IPS DF 4.7 (cell line): ENCODE results near the gene NUP50.

Experiments
- DNase-seq: peaks from one replicate; pipeline ENCODE4 v3.0.0-alpha.2; 2013; ENCODE audit warnings: low spot score; ENCODE audit errors: extremely low read depth

The NUP50 gene

GRCh38 chr22:45208993-45209838 lies 45.5 kb downstream of the NUP50 start:
- DNase-seq = no peak

DNA sequence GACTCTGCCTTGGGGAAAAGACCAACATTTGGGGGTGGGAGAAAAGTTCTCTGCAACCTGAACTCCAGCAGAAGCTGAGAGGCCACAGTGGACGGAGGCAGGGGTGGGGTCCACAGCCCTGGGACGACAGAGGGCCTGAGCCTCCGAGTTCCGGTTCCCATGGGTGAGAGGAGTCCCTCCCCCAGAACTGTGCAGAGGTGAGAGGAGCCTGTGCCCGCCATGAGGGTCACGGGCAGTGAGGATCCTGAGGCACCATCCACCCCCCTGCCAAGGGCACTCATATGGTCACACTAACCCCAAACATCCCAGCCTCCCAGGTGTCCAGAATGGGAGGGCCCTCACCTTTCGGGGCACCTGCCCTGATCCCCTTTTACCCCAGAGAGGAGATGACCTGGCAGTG lies 46.4 kb downstream of the NUP50 start:
- no peak for DNase-seq

DNA sequence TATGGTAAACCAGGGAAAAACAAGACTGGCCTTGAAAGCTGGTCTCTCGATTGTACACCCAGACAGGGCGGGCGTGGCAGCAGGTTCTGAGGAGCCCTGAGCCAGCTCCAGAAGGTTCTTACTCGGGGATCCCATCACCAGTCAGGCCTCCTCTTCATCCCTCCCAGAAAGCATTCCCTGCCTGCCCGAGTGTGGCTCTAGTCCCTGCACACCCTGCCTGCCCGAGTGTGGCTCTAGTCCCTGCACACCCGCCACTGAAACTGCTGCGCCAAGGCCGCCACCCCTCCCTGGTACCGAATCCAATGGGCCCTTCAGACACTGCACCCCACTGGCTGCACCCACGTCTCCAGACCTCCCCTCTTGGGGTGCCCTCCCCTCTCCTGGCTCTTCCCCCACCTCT lies 46.9 kb downstream of the NUP50 start:
- no peak for DNase-seq

DNA sequence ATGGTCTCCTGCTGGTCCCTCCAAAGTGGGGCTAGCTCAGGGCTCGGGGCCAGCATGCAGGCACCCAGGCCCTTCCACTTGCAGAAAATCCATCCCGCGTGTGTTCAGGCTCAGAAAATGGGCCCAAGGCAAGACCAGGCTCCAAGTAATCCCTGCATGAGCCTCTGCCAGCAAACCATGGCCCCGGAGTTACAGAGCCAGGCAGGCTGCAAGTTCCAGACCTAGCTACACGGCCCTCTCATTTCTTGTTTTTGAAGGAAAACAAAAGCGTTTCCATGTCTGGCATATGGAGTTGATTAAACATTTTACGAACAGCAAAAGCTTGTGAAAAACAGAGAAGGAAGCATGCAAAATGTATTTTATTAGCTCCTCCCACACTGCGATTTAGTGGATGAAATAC lies 47.3 kb downstream of the NUP50 start:
- no peak for DNase-seq

GRCh38 chr22:45211435-45211834 lies 47.7 kb downstream of the NUP50 start:
- DNase-seq = no peak

DNA sequence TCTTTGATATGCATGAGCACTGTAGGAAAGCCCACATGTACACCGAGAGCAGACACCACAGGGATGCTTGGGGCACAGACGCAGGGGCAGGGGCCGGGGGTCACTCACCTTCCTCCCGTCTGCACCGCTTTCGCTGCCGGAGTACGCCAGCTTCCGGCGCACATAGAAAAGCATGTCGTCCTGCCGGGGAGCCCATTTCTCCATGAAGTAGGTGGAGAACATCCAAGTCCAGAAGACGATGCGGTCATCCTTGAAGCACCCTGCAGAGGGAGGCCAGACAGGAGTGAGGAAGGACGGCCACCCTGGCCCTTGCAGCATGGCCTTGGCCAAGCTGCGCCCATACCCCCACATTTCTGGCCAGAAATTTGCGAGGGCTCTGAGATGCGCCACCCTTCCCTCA lies 48.1 kb downstream of the NUP50 start:
- no peak for DNase-seq

DNA sequence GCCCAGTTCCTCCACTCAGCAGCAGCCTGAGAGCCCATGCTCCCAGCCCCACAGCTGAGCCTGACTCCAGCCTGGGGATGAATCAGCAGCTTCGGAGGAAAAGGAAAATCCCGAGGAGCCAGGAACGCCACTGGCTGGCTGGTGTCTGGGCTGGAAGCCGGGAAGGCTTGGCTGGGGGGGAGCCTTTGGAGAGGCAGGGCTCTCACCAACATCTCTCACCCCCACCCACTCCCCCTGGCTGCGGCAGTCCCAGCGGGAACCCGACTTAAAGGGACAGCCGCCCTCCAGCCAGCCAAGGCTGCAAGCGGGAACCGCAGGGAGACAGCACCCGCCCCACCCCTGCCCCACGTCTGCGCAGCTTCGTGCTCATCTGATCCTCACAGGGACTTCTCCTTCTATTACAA lies 48.6 kb downstream of the NUP50 start:
- no peak for DNase-seq

DNA sequence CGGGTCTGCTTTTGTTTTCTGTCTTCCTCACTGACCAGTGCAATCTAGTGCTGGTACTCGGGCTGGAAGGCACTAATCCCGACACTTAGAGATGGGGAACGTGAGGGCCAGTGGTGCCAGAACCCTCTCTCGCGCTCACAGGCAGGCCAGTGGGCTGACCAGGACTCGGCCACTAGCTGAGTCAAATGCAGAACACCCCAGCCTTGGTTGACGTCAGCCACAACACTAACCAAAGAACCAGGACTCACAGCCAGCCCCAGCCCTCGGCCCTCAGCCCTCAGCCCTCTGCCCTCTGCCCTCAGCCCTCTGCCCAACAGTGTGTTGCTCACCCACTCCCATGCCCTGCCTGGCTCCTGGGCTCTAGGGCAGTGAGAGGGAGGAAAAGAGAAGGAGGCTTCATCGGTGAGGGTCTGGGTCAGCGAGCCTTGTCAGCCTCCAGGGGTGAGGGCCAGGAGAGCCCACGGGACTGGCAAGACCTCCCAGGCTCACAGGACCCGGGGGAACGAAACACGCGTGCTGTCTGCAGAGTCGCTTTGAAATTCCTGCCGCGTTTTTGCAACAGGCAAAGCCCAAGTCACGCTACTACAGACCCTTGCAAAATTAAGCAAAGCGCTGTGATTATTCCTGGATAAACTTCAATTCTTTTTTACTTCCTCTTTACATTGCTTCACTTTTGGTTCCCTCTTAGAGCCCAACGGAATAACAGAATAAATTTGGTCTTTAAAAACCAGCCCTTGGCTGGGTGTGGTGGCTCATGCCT lies 49.4 kb downstream of the NUP50 start:
- DNase-seq = no peak

DNA sequence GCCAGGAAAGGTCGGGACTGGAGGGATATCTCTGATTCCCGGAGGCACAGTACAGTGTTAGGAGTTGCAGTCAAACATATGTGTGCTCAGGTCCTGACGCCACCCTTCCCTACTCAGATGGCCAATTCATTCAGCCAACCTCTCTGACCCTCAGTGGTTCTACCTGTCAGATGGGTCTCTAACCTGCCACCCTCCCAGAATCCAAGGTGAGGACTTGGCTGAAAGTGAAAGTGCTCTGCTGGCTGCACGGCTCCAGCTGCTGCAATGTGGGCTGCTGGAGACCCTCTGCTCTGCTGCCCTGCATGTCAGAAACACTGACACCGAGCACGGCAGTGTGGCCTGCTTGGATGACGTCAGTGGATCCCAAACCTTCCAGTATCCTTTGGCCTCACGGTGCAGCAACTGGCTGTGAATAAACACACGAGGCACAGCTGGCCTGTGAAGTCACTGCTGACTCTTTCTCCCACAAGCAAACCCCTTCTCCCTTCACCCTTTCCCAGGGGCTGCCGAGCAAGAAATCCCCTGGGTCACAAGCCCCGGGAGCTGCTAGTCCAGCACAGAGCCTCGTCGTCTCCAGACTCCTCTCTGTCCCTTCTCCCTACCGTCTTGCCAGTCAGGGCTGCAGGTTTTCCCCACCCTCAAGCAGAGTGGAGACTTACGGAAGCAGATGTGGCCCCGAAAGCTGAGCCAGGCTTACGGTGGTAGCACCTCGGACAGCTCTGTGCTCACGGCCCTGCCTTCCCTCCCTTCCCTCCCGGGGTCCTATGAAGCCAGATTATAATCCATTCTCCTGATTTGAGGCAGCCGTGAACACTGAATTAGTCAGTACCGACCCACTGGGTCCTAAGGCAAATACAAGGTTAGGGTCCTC lies 52.6 kb downstream of the NUP50 start:
- no peak for DNase-seq

DNA sequence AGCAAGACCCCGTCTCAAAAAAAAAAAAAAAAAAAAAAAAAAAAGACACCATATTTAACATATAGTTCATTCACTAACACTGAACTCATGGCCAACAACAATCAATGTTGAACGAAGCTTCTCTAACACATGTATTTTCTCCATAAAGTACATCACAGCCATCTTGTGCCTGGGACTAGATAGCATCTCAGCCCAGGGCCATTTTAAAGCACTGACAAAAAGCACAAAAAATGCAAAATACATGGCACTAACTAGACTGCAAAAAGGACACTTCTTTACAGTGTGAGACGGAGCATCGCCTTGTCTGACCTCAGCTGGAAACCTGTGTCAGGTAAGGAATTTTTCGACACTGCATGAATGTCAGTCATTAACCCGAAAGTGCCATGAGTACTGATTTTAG lies 53.6 kb downstream of the NUP50 start:
- no peak for DNase-seq

- DNase-seq = no peak
Observed at GRCh38 chr22:45217806-45218205, 54.1 kb downstream of the NUP50 start.

- DNase-seq = no peak
Observed at GRCh38 chr22:45218976-45219375, 55.3 kb downstream of the NUP50 start.

- no peak for DNase-seq
Observed at GRCh38 chr22:45221201-45221600, 57.5 kb downstream of the NUP50 start.

- DNase-seq = no peak
Observed at GRCh38 chr22:45223304-45224117, 59.8 kb downstream of the NUP50 start.

DNA sequence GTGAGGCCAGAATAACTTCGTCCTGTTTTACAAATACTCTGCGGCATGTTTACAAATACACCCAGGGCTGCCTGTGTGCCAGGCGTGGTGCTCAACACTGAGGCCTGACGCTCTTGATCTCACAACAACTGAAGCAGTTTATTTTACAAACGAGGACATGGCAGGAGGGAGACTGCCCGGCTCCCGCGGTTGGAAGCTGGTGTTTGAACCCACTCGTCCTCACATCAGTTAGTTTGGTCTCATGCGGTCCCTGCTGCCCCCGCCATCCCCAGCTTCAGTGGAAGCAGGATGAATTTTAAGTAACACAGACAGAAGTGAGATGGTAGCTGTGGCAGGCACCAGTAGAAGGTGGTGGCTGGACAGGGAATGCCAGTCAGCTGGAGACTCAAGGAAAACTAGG lies 60.6 kb downstream of the NUP50 start:
- no peak for DNase-seq

- no peak for DNase-seq
Observed at GRCh38 chr22:45224988-45225731, 61.4 kb downstream of the NUP50 start.

GRCh38 chr22:45225732-45226502 lies 62.2 kb downstream of the NUP50 start:
- no peak for DNase-seq

DNA sequence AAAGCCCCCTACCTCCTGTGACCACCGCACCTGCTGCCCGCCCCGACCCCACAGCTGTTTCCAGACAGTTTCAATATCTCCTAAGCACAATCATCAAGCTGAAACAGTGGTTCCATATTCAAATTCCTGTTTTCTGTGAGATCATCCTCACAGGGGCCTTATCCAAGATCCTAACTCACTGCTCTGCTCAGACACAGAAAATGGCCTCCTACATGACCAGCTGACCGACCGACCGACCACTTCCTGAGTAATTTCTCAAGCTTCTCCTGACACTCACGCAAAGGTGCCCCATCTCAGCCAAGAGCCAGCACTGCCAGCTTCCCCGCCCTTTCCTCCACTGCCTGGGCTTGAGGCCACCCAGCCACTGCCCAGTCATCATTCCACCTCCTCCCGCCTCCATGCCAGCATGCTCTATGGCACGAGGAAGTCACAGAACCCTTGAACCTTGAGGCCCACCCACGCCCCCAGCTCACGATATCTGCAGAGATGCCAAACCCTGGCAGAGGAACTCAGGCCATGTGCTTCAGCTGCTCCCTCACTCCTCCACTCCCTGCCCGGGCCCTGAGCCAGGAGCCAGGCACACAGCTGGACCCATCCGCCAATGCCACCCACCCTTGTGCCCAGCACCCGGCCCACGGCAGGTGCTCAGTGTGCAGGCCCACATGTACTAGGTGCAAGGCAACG lies 62.9 kb downstream of the NUP50 start:
- no peak for DNase-seq
